GM12878 (cell line): ENCODE measurements around the gene DIP2C. TPM values are rescaled to one million over a fixed set of nuclear protein-coding genes. Genes with fewer than 3 reads are reported as not detected.

Source experiments
- ATAC-seq: fragments of 200-7000 bp; cut with Tn5 transposase; 3 replicates; pipeline ENCODE4 v1.9.1; 2020; ENCODE audit warnings: mild to moderate bottlenecking, moderate library complexity
- BruUV-seq: library from RNA; stranded (reverse); fragments of 400-500 nt; replicated peaks from 2 replicates; lab custom pipeline; 2021; lab: Mats Ljungman, UMichigan
- CTCF ChIA-PET: fragments of 300-600 bp; sonication (Branson Sonifier 250); formaldehyde crosslinking; extraction: SDS; loops from one replicate; lab custom pipeline; 2021; ENCODE audit warnings: inconsistent platforms; lab: Yijun Ruan, JAX
- POLR2A ChIA-PET: fragments of 350-600 bp; formaldehyde crosslinking; extraction: SDS; loops from one replicate; lab custom pipeline; 2021; ENCODE audit warnings: inconsistent platforms; lab: Charles Lee
- RAD21 ChIA-PET: fragments of 300-600 bp; sonication (Branson Sonifier 250); formaldehyde crosslinking; loops from one replicate; lab custom pipeline; 2023; ENCODE audit warnings: antibody characterized with exemption; ENCODE audit not compliant: unreplicated experiment; lab: Charles Lee
- SMC1A ChIA-PET: fragments of 300-600 bp; sonication (Branson Sonifier 250); formaldehyde crosslinking; loops from one replicate; lab custom pipeline; 2023; ENCODE audit not compliant: unreplicated experiment, uncharacterized antibody; lab: Charles Lee
- DNase-seq: peaks from one replicate; pipeline ENCODE4 v3.0.0-alpha.2; 2011; ENCODE audit warnings: low read depth, low spot score
- FAIRE-seq: peaks from 3 replicates; lab custom pipeline; 2011; peaks lifted over from hg19 to GRCh38; lab: Jason Lieb, UNC
- H2AFZ ChIP-seq: 2 replicates; pipeline ENCODE4 v1.6.0; 2011; ENCODE audit warnings: low read depth, low read length, control low read depth; ENCODE audit not compliant: control insufficient read depth
- H3K27ac ChIP-seq: 2 replicates; pipeline ENCODE4 v1.5.1; 2011; ENCODE audit warnings: control low read depth; ENCODE audit not compliant: control insufficient read depth, insufficient read depth
- H3K27me3 ChIP-seq, 2 experiments: replicated peaks in 1 of 2; 2 replicates each; pipeline versions ENCODE4 v1.6.0 to v1.6.1; 2011; ENCODE audit warnings: low read length in 1 of 2; ENCODE audit not compliant: control insufficient read depth in 2 of 2, insufficient read depth in 2 of 2
- H3K36me3 ChIP-seq, 2 experiments: 2 replicates each; pipeline ENCODE4 v1.5.1; 2011; ENCODE audit warnings: low read length in 1 of 2; ENCODE audit not compliant: control insufficient read depth in 2 of 2, insufficient read depth in 2 of 2
- H3K4me1 ChIP-seq: 2 replicates; pipeline ENCODE4 v1.6.1; 2011; ENCODE audit warnings: mild to moderate bottlenecking, low read length, moderate library complexity, mixed read lengths; ENCODE audit not compliant: control insufficient read depth, insufficient read depth
- H3K4me2 ChIP-seq: 2 replicates; pipeline ENCODE4 v1.6.0; 2011; ENCODE audit warnings: control low read depth; ENCODE audit not compliant: control insufficient read depth, insufficient read depth
- H3K4me3 ChIP-seq: fragments of 200-600 bp; sonication (generic); 2 replicates; pipeline ENCODE4 v1.5.1; 2016
- H3K79me2 ChIP-seq: 2 replicates; pipeline ENCODE4 v1.6.0; 2011; ENCODE audit warnings: low read length; ENCODE audit not compliant: control insufficient read depth, insufficient read depth
- H3K9ac ChIP-seq: 2 replicates; pipeline ENCODE4 v1.8.0; 2011; ENCODE audit warnings: low read length, control low read depth, mixed read lengths; ENCODE audit not compliant: control insufficient read depth, insufficient read depth
- H3K9me3 ChIP-seq: replicated peaks from 3 replicates; pipeline ENCODE4 v1.5.1; 2011; ENCODE audit warnings: mild to moderate bottlenecking, low read length; ENCODE audit not compliant: control insufficient read depth, insufficient read depth
- H4K20me1 ChIP-seq: 2 replicates; pipeline ENCODE4 v1.6.0; 2011; ENCODE audit not compliant: control insufficient read depth, insufficient read depth
- ASH2L ChIP-seq: fragments of 300-600, 200-600 bp; sonication (generic); IDR thresholded peaks from 2 replicates; pipeline ENCODE4 v1.6.1; 2017; ENCODE audit warnings: low read depth, mild to moderate bottlenecking, borderline replicate concordance
- MEF2A ChIP-seq: IDR thresholded peaks from 2 replicates; pipeline ENCODE4 v1.6.1; 2011; ENCODE audit warnings: low read depth, mild to moderate bottlenecking, low read length, moderate library complexity; ENCODE audit not compliant: insufficient read depth
- PAX8 ChIP-seq: fragments of 450-650 bp; IDR thresholded peaks from 2 replicates; pipeline ENCODE4 v1.6.1; 2017; ENCODE audit warnings: mild to moderate bottlenecking, moderate library complexity
- RB1 ChIP-seq: fragments of 450-650 bp; formaldehyde crosslinking; IDR thresholded peaks from 2 replicates; pipeline ENCODE4 v1.6.1; 2017; ENCODE audit warnings: mild to moderate bottlenecking, borderline replicate concordance
- SIN3A ChIP-seq: IDR thresholded peaks from 2 replicates; pipeline ENCODE4 v1.6.1; 2012; ENCODE audit warnings: low read depth, low read length, improper control_type of control experiment
- TCF7 ChIP-seq: IDR thresholded peaks from 2 replicates; pipeline ENCODE4 v1.6.1; 2014; ENCODE audit warnings: antibody characterized with exemption, borderline replicate concordance
- whole genome bisulfite sequencing: methylation state at CpG from one replicate; pipeline ENCODE4 v1.1.6; 2016; ENCODE audit warnings: low lambda C conversion rate; ENCODE audit not compliant: insufficient replicate concordance, insufficient coverage; ENCODE audit errors: missing lambda C conversion rate; 5-methylcytosine and 5-hydroxymethylcytosine counted together
- in situ Hi-C: fragments of 300-500 bp; cut with MboI; formaldehyde crosslinking; loops from 9 replicates; pipeline ENCODE4 v1.14.3; 2018; ENCODE audit warnings: mixed read lengths
- intact Hi-C: fragments of 100-400 bp; cut with micrococcal nuclease; formaldehyde crosslinking; loops from one replicate; pipeline ENCODE4 v1.14.2; 2022; ENCODE audit not compliant: unreplicated experiment
- polyA plus RNA-seq, 11 experiments: library from polyadenylated mRNA; depleted of rRNA in 4 of 11; unstranded in 6 of 11; stranded (reverse) in 5 of 11; fragments of >200 nt; fragmentation: Nextera tagmentation in 4 of 11; fragmentation: Illumina TruSeq in 1 of 11; extraction: Ambion mirVana in 4 of 11; extraction: Trizol in 1 of 11; gene quantifications; 1 replicate in 1 of 11; 2 replicates in 10 of 11; pipeline versions ENCODE4 v1.2.1 to v1.2.3, GENCODE V29; 2011 to 2016; ENCODE audit warnings: inconsistent platforms in 2 of 11, missing spikeins in 2 of 11, low read depth in 1 of 11
- total RNA-seq, 4 experiments: library from RNA; depleted of rRNA in 3 of 4; stranded (reverse); fragments of >200 nt in 3 of 4; fragmentation: Illumina TruSeq in 1 of 4; extraction: Trizol in 1 of 4; gene quantifications; 2 replicates each; pipeline versions ENCODE4 v1.2.1 to v1.2.3, GENCODE V29; 2013 to 2021
- TF ChIP-seq, protein P1 (sequence below): fragments of 450-650 bp; IDR thresholded peaks from 2 replicates; pipeline ENCODE4 v1.6.1; 2014; ENCODE audit warnings: mild to moderate bottlenecking

DIP2C gene
- total and polyA plus RNA-seq, 10 of the 15 experiments (the other 5 are each of a cell fraction or from before 2014, with no cell fraction given), result 0.01 to 0.10 (median 0.06) TPM

GRCh38 chr10:606762-607544, 82.5 kb downstream of the DIP2C start:
- in situ Hi-C loops, result no loop called here
- POLR2A ChIA-PET, result no interaction called here
- intact Hi-C loops, result no loop called here

More at GRCh38 chr10:606762-607544, 82.5 kb downstream of the DIP2C start:
- no peaks in the 10 kb centered on the region for H3K9me3 ChIP-seq
- RAD21 ChIA-PET, result no interaction called here
- TF ChIP-seq MEF2A (no peak), SIN3A (no peak), TCF7 (no peak), ASH2L (no peak), RB1 (no peak), PAX8 (no peak)
- TF ChIP-seq, protein P1, sequence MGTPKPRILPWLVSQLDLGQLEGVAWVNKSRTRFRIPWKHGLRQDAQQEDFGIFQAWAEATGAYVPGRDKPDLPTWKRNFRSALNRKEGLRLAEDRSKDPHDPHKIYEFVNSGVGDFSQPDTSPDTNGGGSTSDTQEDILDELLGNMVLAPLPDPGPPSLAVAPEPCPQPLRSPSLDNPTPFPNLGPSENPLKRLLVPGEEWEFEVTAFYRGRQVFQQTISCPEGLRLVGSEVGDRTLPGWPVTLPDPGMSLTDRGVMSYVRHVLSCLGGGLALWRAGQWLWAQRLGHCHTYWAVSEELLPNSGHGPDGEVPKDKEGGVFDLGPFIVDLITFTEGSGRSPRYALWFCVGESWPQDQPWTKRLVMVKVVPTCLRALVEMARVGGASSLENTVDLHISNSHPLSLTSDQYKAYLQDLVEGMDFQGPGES, result no peak
- H4K20me1 ChIP-seq, result no peaks in the 10 kb centered on the region
- CTCF ChIA-PET, result no interaction called here
- no peaks in the 10 kb centered on the region for H3K36me3 ChIP-seq
- no peak overlapping the region for H3K27ac ChIP-seq
- SMC1A ChIA-PET, result no interaction called here
- H3K79me2 ChIP-seq, result no peaks in the 10 kb centered on the region
- no peak for ATAC-seq
- H3K4me2 ChIP-seq, result no peak overlapping the region
- no peak overlapping the region for H3K4me3 ChIP-seq
- H3K9ac ChIP-seq, result no peak overlapping the region
- no TSS peak for BruUV-seq
- H2AFZ ChIP-seq, result no peak overlapping the region
- 62% methylated on average over 28 of the region's 28 CpGs for WGBS
- H3K27me3 ChIP-seq, result peaks cover 0 to 3% of the 10 kb centered on the region in 2 experiments; a peak in 2 of 4 replicates
- no peak for FAIRE-seq
- DNase-seq, result no peak
- H3K4me1 ChIP-seq, result no peaks in the 10 kb centered on the region
